Spinal cord (tissue), 10 donors: ENCODE data around the gene PDCD5. TPM values are rescaled to one million over a fixed set of nuclear protein-coding genes. Genes with fewer than 3 reads are reported as not detected.
"Not testable (repeated sequence)": the region's sequence is repeated elsewhere in the genome, so short reads cannot be mapped to it uniquely, and the experiment has no call there.

Experiments used
- DNase-seq, 6 donors: peaks; one replicate each; pipeline versions ENCODE4 v3.0.0 to v3.0.0-alpha.2; 2013 to 2015; ENCODE audit warnings: low spot score in 6 of 6, low read depth in 4 of 6
- H3K27ac ChIP-seq: one replicate; pipeline ENCODE4 v1.5.1; 2013; ENCODE audit warnings: low read depth, low read length, control low read depth
- H3K27me3 ChIP-seq: one replicate; pipeline ENCODE4 v1.6.1; 2013; ENCODE audit warnings: low read length; ENCODE audit not compliant: control insufficient read depth, insufficient read depth
- H3K36me3 ChIP-seq: one replicate; pipeline ENCODE4 v1.6.1; 2013; ENCODE audit warnings: low read length; ENCODE audit not compliant: control insufficient read depth, insufficient read depth
- H3K4me1 ChIP-seq: one replicate; pipeline ENCODE4 v1.6.1; 2013; ENCODE audit warnings: low read length; ENCODE audit not compliant: control insufficient read depth, insufficient read depth
- H3K4me3 ChIP-seq: one replicate; pipeline ENCODE4 v1.5.1; 2013; ENCODE audit warnings: low read depth, low read length, control low read depth
- H3K9me3 ChIP-seq: one replicate; pipeline ENCODE4 v1.6.1; 2013; ENCODE audit warnings: low read length; ENCODE audit not compliant: control insufficient read depth, insufficient read depth
- WGBS: methylation state at CpG from one replicate; pipeline ENCODE4 v1.1.5; 2013; ENCODE audit warnings: missing lambda C conversion rate; ENCODE audit not compliant: insufficient coverage; 5-methylcytosine and 5-hydroxymethylcytosine counted together
- long read RNA-seq, 4 donors: transcript quantifications; one replicate each; lab custom pipeline, GENCODE V29; 2026
- polyA plus RNA-seq, 2 donors: library from polyadenylated mRNA; unstranded; fragments of 120-200 nt; gene quantifications; one replicate each; pipeline ENCODE4 v1.2.1, GENCODE V29; 2013; ENCODE audit not compliant: insufficient read length in 2 of 2
- total RNA-seq, 2 donors: library from RNA; depleted of rRNA in 1 of 2; stranded (reverse); fragments of 120-200 nt in 1 of 2; fragments of >200 nt in 1 of 2; gene quantifications; one replicate each; pipeline versions ENCODE4 v1.2.3 to v1.2.4, GENCODE V29; 2013 to 2014
- donor health status: healthy.

PDCD5 gene, protein sequence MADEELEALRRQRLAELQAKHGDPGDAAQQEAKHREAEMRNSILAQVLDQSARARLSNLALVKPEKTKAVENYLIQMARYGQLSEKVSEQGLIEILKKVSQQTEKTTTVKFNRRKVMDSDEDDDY
- 100 to 1,000 TPM in 1 of 2 donors, 10 to 100 TPM in 1; 31.1 to 118 TPM for total RNA-seq
- 100 to 1,000 TPM; 147 to 154 TPM for polyA plus RNA-seq
- long read RNA-seq, donor 1, transcript PDCD5-207 (6 exons, 699 nt) = major isoform, 80 of 123 reads
- long read RNA-seq, donor 1, partial matches to known transcripts = 25 of 123 reads
- long read RNA-seq, donor 1, other reads (novel, unspliced or antisense) = 6 of 123 reads
- long read RNA-seq, donor 2, transcript PDCD5-207 (6 exons, 699 nt) = major isoform, 23 of 28 reads
- long read RNA-seq, donor 2, partial matches to known transcripts = 0 of 28 reads
- long read RNA-seq, donor 2, other reads (novel, unspliced or antisense) = 0 of 28 reads
- long read RNA-seq, donor 3, transcript PDCD5-207 (6 exons, 699 nt) = major isoform, 40 of 51 reads
- long read RNA-seq, donor 3, partial matches to known transcripts = 0 of 51 reads
- long read RNA-seq, donor 3, other reads (novel, unspliced or antisense) = 5 of 51 reads
- long read RNA-seq, donor 4, transcript PDCD5-206 (2 exons, 458 nt) = minor isoform, 6 of 131 reads
- long read RNA-seq, donor 4, transcript PDCD5-204 (6 exons, 601 nt) = minor isoform, 5 of 131 reads
- long read RNA-seq, donor 4, transcript PDCD5-203 (4 exons, 1,799 nt) = minor isoform, 5 of 131 reads
- long read RNA-seq, donor 4, transcript PDCD5-207 (6 exons, 699 nt) = major isoform, 84 of 131 reads
- long read RNA-seq, donor 4, partial matches to known transcripts = 29 of 131 reads
- long read RNA-seq, donor 4, other reads (novel, unspliced or antisense) = 0 of 131 reads

- H3K27ac ChIP-seq = peak within 1 kb of the TSS; percentile 47
- peaks cover 15% of the 10 kb centered on the region for H3K36me3 ChIP-seq
- peaks cover 10% of the 10 kb centered on the region for H3K4me1 ChIP-seq
- no peaks in the 10 kb centered on the region for H3K9me3 ChIP-seq
- DNase-seq = peak; percentile 80 to 98 (median 94)
- 0% methylated on average over 81 of the region's 81 CpGs for WGBS
- H3K4me3 ChIP-seq = peak within 1 kb of the TSS; percentile 73
- no peaks in the 10 kb centered on the region for H3K27me3 ChIP-seq
These were observed at the start of gene PDCD5 for GRCh38 chr19:32580901-32581704. TSS of gene PDCD5 (plus strand) at chr19:32581190. CDS start at chr19:32581262, 72 bp downstream.

- Histone ChIP-seq H3K36me3 (no peaks in the 10 kb centered on the region), H3K9me3 (peaks cover 4% of the 10 kb centered on the region), H3K4me1 (no peaks in the 10 kb centered on the region), H3K27me3 (no peaks in the 10 kb centered on the region), H3K4me3 (no peak overlapping the region), H3K27ac (no peak overlapping the region)
- WGBS = 92% methylated on average over 3 of the region's 3 CpGs
- no peak for DNase-seq
These were observed 48.8 kb upstream of the PDCD5 start for GRCh38 chr19:32532233-32532632.

- no peak overlapping the region for H3K4me3 ChIP-seq
- peaks cover 4% of the 10 kb centered on the region for H3K4me1 ChIP-seq
- DNase-seq = peak; percentile 2 to 83 (median 8)
- 42% methylated on average over 1 of the region's 5 CpGs for WGBS
- H3K27me3 ChIP-seq = no peaks in the 10 kb centered on the region
- H3K27ac ChIP-seq = no peak overlapping the region
- peaks cover 2% of the 10 kb centered on the region for H3K9me3 ChIP-seq
- H3K36me3 ChIP-seq = no peaks in the 10 kb centered on the region
These were observed 43.4 kb upstream of the PDCD5 start for GRCh38 chr19:32537580-32537979.

DNA sequence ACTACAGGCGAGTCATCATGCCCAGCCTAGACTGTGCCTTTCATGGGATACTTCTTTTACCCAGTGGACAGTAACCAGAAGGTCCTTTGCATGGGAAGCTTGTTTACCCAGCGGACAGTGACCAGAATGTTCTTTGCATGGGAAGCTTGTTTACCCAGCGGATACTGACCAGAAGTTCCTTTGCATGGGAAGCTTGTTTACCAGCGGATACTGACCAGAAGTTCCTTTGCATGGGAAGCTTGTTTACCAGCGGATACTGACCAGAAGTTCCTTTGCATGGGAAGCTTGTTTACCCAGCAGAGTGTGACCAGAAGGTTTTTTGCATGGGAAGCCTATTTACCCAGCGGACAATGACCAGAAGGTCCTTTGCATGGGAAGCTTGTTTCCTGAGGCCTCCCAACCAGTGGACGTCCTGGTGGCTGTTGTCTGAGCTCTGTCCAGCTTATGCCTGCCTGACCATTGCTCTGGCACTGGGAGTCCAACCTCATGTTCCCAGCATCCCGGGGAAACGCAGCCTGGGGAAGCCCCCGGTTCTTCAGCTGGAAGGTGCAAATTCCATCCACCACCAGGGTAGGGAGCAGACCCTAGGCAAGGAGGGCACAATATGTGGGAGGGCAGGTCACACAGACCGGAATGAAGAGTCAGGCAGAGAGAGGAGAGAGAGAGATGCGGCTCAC, 41.6 kb upstream of the PDCD5 start:
- no peaks in the 10 kb centered on the region for H3K27me3 ChIP-seq
- 78% methylated on average over 9 of the region's 12 CpGs for WGBS
- DNase-seq = no peak
- H3K9me3 ChIP-seq = peaks cover 2% of the 10 kb centered on the region
- H3K4me3 ChIP-seq = no peak overlapping the region
- no peaks in the 10 kb centered on the region for H3K36me3 ChIP-seq
- no peak overlapping the region for H3K27ac ChIP-seq
- peaks cover 4% of the 10 kb centered on the region for H3K4me1 ChIP-seq

DNA sequence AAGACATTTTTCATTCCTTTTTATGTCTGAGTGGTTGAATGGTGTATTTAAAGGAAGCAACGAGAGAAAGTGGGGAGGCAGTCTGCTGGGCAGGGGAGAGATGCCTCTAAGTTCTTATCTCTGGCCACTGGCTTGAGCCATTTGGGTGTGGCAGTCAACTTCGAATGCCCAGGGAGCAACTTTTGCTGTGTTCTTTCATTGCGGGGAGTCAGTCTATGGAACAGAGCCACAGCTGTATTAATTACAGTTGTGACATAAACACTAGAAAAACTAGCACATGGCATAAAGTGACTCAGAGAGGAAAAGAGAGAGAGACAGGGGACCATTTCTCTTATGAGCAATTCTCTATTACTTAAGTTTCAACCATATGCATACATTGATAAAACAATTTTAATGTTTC, 40.4 kb upstream of the PDCD5 start:
- no peak for DNase-seq
- 67% methylated on average over 1 of the region's 3 CpGs for WGBS
- H3K9me3 ChIP-seq = no peaks in the 10 kb centered on the region
- peaks cover 4% of the 10 kb centered on the region for H3K4me1 ChIP-seq
- H3K4me3 ChIP-seq = no peak overlapping the region
- no peaks in the 10 kb centered on the region for H3K36me3 ChIP-seq
- no peak overlapping the region for H3K27ac ChIP-seq
- H3K27me3 ChIP-seq = no peaks in the 10 kb centered on the region

- WGBS = no CpG with 5 or more reads among the region's 5 CpGs
- not testable (repeated sequence) for H3K9me3 ChIP-seq, DNase-seq, H3K27me3 ChIP-seq, H3K27ac ChIP-seq, H3K4me1 ChIP-seq, H3K36me3 ChIP-seq, H3K4me3 ChIP-seq
These were observed 39.6 kb upstream of the PDCD5 start for GRCh38 chr19:32541376-32541775.

GRCh38 chr19:32542477-32543108, 38.4 kb upstream of the PDCD5 start:
- Histone ChIP-seq H3K4me1 (peaks cover under 1% of the 10 kb centered on the region), H3K9me3 (no peaks in the 10 kb centered on the region), H3K4me3 (no peak overlapping the region), H3K36me3 (no peaks in the 10 kb centered on the region), H3K27ac (no peak overlapping the region), H3K27me3 (no peaks in the 10 kb centered on the region)
- WGBS = 95% methylated on average over 6 of the region's 8 CpGs
- no peak for DNase-seq

DNA sequence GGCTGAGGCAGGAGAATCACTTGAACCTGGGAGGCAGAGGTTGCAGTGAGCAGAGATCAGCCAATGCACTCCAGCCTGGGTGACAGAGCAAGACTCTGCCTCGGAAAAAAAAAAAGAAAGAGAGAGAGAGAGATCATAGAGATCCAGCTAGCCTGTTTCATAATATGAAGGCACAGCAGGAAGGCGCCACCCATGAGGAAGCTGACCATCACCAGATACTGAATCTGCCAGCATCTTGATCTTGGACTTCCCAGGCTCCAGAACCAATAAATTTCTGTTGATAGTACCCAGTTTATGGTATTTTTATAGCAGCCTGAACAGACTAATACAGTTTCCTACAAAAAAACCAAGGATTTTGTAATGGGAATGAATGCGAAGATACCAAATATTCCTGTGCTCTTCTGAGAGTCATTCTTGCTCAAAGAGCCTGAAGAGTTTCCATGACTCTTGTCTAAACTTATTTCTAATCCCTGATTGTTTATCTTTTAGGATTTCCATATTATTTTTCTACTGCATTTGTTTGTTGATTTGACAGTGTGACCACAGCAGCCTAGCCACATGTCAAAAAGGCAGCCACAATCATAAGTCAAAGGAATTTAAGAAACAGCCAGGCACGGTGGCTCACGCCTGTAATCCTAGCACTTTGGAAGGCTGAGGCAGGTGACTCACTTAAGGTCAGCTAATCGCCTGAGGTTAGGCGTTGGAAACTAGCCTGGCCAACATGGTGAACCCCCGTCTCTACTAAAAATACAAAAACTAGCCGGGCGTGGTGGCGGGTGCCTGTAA, 37.7 kb upstream of the PDCD5 start:
- 92% methylated on average over 7 of the region's 11 CpGs for WGBS
- DNase-seq = no peak
- no peak overlapping the region for H3K4me3 ChIP-seq
- H3K9me3 ChIP-seq = no peaks in the 10 kb centered on the region
- no peak overlapping the region for H3K27ac ChIP-seq
- no peaks in the 10 kb centered on the region for H3K27me3 ChIP-seq
- H3K36me3 ChIP-seq = no peaks in the 10 kb centered on the region
- no peaks in the 10 kb centered on the region for H3K4me1 ChIP-seq
